GM19372 (cell line): ENCODE results near the gene CNOT1.
"Not testable (repeated sequence)": the region's sequence is repeated elsewhere in the genome, so short reads cannot be mapped to it uniquely, and the experiment has no call there.

Experiments used
- ATAC-seq: cut with Tn5 transposase; IDR thresholded peaks from one replicate; pipeline ENCODE4 v1.9.1; 2021; ENCODE audit warnings: mild to moderate bottlenecking, low read depth, moderate library complexity; ENCODE audit not compliant: unreplicated experiment

The CNOT1 gene

DNA sequence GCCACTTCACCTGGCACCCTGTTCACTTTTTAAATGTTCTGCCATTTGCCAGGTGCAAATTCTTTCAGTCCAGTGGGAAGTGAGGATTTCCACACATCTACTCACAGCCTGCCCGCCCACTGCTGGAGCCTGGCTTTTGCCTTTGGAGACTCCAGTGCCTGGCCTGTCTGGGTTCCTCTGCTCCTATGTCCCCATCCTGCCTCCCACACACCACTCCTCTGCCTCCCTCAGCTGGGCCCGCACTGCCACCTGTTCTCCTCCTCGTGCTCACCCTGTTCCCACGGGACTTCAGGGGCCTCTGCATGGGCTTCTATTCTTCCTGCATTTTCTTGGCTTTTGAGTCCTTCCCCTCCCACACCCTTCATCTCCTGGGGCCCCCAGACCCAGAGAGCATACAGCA lies 137.6 kb downstream of the CNOT1 start:
- no peak for ATAC-seq

DNA sequence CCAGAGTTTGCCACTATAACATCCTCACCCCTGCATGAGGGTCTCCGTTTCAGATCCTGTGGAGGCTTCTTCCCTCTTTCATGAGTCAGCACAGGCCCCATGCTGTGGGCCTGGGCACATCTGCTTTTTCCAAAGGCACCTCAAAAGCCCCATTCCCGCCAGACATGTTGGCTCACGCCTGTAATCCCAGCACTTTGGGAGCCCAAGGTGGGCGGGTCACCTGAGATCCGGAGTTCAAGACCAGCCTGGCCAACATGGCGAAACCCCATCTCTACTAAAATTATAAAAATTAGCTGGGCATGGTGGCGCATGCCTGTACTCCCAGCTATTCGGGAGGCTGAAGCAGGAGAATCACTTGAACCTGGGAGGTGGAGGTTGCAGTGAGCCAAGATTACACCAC lies 139.1 kb downstream of the CNOT1 start:
- not testable (repeated sequence) for ATAC-seq

GRCh38 chr16:58490065-58490464 lies 139.6 kb downstream of the CNOT1 start:
- no peak for ATAC-seq

GRCh38 chr16:58488531-58488930 lies 141.1 kb downstream of the CNOT1 start:
- ATAC-seq: no peak

GRCh38 chr16:58487566-58488351 lies 141.9 kb downstream of the CNOT1 start:
- ATAC-seq: no peak

GRCh38 chr16:58485184-58485887 lies 144.3 kb downstream of the CNOT1 start:
- ATAC-seq: no peak

GRCh38 chr16:58481931-58482330 lies 147.7 kb downstream of the CNOT1 start:
- ATAC-seq: no peak

DNA sequence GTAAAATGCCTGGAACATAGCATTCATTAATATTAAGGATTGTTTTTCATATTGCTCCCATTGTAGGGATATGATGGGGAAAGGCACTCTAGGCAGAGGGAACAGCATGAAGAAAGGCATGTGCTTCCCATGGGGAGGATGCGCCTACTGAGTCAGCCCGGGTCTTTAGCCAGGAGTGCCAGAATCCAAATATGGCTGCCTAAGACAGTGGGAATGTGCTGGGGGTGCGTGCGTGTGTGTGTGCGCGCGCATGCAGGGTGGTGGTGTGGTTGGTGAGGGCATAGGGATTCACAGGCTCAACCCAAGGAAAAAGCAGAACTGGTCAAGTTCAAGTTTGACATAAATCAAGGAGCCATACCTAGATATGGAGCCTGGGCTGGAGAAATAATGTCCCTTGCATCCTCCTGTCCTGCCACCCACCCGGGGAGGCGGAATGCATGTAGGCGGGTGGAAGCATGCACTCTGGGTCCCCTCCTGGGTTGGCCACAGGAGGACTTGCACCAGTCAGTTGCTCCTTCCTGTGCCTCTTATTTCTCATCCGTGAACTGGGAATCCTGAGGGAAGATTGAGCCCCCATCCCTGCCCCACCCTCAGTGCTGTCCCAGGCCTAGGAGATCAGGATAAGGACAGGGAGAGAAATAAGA lies 148.3 kb downstream of the CNOT1 start:
- no peak for ATAC-seq

- no peak for ATAC-seq
Observed at GRCh38 chr16:58478427-58478826, 151.2 kb downstream of the CNOT1 start.

DNA sequence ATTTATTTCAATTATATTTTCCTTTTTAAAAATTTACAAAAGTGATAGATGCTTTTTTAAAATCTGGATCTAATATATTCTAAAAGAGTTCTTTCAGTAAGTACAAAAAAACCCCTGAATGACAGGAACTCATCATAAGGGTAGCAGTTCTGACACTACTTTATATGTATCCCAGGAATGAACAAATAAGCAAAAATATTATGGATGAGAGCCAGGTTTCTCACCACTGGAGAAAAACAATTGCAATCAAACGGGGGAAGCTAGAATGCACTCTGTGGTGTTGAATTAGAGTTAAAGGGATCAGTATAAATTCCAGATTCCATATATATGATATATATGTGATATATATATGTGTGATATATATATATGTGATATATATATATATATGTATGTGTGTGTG lies 152.8 kb downstream of the CNOT1 start:
- no peak for ATAC-seq

GRCh38 chr16:58475091-58475619 lies 154.5 kb downstream of the CNOT1 start:
- no peak for ATAC-seq

- ATAC-seq: no peak
Observed at GRCh38 chr16:58474296-58474695, 155.3 kb downstream of the CNOT1 start.

- no peak for ATAC-seq
Observed at GRCh38 chr16:58472827-58473226, 156.8 kb downstream of the CNOT1 start.

GRCh38 chr16:58472266-58472665 lies 157.4 kb downstream of the CNOT1 start:
- no peak for ATAC-seq

DNA sequence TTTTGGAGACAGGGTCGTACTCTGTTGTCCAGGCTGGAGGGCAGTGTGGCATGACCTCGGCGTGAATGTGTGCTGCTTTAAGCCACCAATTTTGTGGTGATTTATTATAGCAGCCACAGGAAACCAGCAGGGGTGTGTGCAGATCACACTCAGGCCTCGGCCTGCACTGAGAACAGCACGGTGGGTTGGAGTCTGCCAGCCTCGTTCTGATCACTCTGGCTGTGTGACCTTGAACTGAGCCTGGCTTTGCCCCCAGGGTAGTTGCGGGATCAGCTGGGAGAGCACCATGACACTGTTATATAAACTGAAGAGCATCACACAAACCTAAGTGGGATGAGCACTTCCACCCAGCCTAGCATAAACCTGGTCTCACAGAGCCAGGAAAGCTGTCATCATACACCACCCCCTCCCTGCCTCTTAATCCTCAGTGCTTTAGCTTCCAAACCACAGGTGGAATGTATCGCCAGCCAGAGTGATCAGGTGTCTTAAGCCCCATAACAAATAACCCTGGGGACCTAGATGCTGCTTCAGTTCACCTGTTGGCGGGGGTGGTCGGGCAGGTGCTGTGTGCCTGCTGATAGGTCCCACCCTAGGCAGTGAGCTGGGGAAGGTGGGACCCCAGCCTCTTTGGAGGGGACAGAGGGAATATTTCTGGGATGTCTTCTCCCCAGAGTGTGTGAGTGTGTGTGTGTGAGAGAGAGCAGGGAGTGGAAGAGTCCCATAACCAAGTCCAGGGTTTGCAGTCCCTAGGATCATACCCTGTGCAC lies 158.2 kb downstream of the CNOT1 start:
- no peak for ATAC-seq
